Panc1 (cell line): ENCODE results near the gene DNAJC10.

Experiments
- POLR2AphosphoS5 ChIP-seq: IDR thresholded peaks from 2 replicates; pipeline ENCODE4 v1.6.1; 2012; ENCODE audit warnings: mild to moderate bottlenecking, low read depth, low read length, moderate library complexity
- SIN3A ChIP-seq: IDR thresholded peaks from 2 replicates; pipeline ENCODE4 v1.6.1; 2012; ENCODE audit warnings: low read depth, mild to moderate bottlenecking, low read length, moderate library complexity, borderline replicate concordance; ENCODE audit not compliant: insufficient read depth
- TF ChIP-seq, protein P1 (sequence below): fragments of 450-650 bp; IDR thresholded peaks from 2 replicates; pipeline ENCODE4 v1.5.1; 2017; ENCODE audit warnings: mild to moderate bottlenecking

DNA sequence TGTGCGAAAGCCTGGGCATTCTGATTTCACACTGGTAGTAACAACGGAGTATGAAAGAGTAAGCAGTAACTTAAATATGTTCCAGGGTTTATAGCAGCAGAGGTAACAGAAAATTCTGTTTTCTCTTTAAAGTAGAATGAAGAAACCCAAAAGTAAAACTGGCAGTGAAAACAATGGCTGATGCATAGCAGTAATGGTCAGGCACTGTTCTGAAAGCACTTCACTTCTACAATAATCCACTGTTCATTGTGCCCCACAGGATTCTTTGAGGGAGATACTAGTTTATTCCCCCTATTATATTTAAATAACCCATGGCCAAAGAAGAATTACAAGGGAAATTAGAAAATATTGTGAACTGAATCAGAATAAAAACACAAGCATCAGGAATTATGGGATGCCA is 9.3 kb upstream of the DNAJC10 start:
- TF ChIP-seq, protein P1, sequence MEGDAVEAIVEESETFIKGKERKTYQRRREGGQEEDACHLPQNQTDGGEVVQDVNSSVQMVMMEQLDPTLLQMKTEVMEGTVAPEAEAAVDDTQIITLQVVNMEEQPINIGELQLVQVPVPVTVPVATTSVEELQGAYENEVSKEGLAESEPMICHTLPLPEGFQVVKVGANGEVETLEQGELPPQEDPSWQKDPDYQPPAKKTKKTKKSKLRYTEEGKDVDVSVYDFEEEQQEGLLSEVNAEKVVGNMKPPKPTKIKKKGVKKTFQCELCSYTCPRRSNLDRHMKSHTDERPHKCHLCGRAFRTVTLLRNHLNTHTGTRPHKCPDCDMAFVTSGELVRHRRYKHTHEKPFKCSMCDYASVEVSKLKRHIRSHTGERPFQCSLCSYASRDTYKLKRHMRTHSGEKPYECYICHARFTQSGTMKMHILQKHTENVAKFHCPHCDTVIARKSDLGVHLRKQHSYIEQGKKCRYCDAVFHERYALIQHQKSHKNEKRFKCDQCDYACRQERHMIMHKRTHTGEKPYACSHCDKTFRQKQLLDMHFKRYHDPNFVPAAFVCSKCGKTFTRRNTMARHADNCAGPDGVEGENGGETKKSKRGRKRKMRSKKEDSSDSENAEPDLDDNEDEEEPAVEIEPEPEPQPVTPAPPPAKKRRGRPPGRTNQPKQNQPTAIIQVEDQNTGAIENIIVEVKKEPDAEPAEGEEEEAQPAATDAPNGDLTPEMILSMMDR = no peak
- TF ChIP-seq SIN3A (no peak), POLR2AphosphoS5 (no peak)
